Stimulated activated CD8-positive, alpha-beta memory T cell treated with anti-CD3 and anti-CD28 coated beads, Interleukin-15, amount 100 ng/mL, for 24 hours (primary cell): ENCODE measurements around the gene KCNIP4.

Source experiments
- DNase-seq: peaks from one replicate; pipeline ENCODE4 v3.0.0-alpha.2; 2020; ENCODE audit warnings: low read depth

The KCNIP4 gene

GRCh38 chr4:21061902-21062301 lies 886.7 kb downstream of the KCNIP4 start:
- DNase-seq: no peak

GRCh38 chr4:21046141-21046540 lies 902.4 kb downstream of the KCNIP4 start:
- DNase-seq: no peak

GRCh38 chr4:21045119-21045518 lies 903.5 kb downstream of the KCNIP4 start:
- no peak for DNase-seq

GRCh38 chr4:21041708-21042107 lies 906.9 kb downstream of the KCNIP4 start:
- DNase-seq: no peak

- no peak for DNase-seq
Observed at GRCh38 chr4:21034728-21035127, 913.8 kb downstream of the KCNIP4 start.

GRCh38 chr4:21032089-21032645 lies 916.4 kb downstream of the KCNIP4 start:
- DNase-seq: no peak

GRCh38 chr4:21018817-21019216 lies 929.8 kb downstream of the KCNIP4 start:
- DNase-seq: no peak

DNA sequence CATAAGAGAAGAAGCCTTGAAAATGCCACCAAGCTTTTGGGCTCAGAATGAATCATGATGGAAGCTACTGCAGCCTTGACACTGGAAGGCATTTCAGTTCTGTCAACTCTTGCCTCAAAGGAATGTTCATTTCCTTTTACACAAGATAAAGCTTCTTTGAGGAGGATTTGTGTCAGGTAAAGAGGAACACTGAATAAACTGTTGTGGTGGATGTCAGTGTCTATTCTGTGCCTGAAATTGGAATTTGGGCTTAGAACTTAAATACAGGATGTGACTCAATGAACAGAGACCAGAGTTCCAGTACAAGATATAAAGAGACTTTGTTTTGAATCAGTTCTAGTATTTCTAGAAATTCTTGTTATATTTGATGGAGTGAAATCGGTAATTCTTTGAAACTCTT lies 935.1 kb downstream of the KCNIP4 start:
- DNase-seq: no peak

GRCh38 chr4:21012851-21013331 lies 935.7 kb downstream of the KCNIP4 start:
- no peak for DNase-seq

DNA sequence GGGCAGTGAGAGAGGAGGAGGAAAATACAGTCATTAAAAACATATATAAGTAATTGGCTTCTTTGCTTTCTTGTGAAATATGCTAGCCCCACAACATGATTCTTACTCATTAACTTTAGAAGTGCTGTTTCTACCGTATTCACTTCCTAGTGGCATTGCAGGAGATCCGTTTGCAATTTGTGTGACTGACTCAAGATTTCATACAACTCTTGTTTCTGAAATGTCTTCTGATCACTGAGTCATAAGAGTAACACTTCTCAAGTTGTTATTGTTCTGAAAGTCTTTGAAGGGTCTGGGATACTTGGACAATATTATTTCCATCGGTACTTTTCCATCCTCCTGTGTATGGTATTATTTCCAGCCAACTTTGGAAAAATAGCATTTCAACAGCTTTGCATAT lies 937.5 kb downstream of the KCNIP4 start:
- no peak for DNase-seq

- DNase-seq: no peak
Observed at GRCh38 chr4:21009956-21010355, 938.6 kb downstream of the KCNIP4 start.

DNA sequence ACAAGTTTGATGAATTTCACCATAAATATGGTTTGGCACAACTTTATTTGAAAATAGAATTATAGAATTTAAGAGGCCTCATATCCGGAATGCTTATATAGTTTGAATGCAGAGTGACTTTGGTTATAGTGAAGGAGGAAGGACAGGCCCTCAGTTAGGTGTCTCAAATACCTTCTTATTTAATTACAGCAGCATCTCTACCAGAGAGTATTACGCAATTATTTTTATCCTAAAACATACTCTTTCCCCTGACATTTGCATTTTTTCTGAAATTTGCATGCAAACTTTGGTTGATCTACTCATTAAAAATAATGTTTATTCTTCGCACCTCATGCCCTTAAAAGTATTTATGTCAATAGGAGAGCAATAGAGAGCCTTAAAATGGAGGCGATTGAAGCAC lies 942.9 kb downstream of the KCNIP4 start:
- no peak for DNase-seq

DNA sequence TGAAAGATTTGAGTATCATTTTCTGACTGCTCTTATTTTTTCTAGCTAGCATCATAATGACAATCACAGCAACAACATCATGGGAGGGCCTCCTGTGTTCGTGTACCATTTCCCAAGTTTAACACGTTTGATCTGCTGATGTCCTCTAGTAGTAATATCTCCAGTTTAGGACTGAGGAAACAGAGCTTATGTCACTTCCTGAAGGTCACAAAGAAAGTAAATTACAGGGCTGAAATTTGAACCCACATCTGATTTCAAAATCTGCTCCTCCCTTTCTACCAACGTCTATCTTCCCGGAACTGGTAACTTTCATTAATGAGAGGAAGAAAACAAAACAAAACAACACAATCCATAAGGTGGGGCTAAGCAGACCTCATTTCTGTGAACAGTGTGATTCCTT lies 945.6 kb downstream of the KCNIP4 start:
- DNase-seq: no peak

- DNase-seq: no peak
Observed at GRCh38 chr4:21002286-21002685, 946.3 kb downstream of the KCNIP4 start.

GRCh38 chr4:21001490-21001889 lies 947.1 kb downstream of the KCNIP4 start:
- no peak for DNase-seq

DNA sequence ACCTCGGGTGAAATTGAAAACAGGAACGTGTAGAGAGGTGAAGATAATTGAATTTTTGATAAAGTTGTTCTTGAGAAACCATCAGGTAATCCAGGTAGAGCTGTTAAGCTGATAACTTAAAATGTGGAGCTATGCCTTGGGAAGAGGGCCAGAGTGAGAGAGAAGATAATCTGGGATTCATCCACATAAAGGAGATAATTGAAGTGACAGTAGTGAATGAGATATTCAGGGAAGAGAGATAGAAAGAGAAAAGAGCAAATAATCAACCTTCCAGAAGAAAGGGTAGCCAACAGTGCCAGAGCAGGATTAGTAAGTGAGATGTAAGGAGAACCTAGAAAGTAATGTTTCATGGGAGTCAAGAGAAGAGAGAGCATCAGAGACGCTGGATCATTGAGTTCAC lies 950.7 kb downstream of the KCNIP4 start:
- no peak for DNase-seq

- DNase-seq: no peak
Observed at GRCh38 chr4:20995610-20996009, 953.0 kb downstream of the KCNIP4 start.

DNA sequence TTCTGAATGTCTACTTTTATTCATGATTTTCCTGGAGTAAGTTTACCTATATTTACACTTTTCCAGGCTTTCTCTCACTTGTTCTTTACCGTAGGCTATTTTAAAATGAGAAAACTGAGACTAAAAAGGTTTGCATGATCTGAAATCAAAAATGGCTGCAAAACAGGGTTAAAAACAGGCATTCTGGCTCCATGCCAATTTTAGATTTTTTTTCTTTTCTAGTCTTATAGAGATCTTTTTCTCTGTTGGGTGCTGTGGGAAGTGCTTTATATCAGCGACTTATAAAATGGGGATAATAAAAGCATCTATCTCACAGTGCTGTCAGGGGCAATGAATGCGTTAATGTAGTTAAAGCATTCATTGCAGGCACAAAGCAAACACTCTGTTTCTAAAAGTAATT lies 953.6 kb downstream of the KCNIP4 start:
- DNase-seq: no peak

GRCh38 chr4:20992002-20992401 lies 956.6 kb downstream of the KCNIP4 start:
- DNase-seq: no peak

GRCh38 chr4:20987191-20987590 lies 961.4 kb downstream of the KCNIP4 start:
- DNase-seq: no peak

DNA sequence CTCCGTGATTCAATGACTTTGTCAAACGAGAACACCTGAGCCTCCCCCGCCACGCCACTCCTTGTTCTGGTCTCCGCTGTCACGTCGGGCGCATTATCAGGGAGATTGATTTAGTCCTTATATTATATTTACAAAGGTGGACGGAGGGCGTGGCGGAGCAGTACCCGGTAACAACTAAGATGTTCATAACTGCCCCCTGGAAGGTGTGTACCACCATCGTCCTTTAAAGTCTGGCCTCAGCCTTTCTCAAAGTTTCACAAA lies 964.1 kb downstream of the KCNIP4 start:
- DNase-seq: no peak

DNA sequence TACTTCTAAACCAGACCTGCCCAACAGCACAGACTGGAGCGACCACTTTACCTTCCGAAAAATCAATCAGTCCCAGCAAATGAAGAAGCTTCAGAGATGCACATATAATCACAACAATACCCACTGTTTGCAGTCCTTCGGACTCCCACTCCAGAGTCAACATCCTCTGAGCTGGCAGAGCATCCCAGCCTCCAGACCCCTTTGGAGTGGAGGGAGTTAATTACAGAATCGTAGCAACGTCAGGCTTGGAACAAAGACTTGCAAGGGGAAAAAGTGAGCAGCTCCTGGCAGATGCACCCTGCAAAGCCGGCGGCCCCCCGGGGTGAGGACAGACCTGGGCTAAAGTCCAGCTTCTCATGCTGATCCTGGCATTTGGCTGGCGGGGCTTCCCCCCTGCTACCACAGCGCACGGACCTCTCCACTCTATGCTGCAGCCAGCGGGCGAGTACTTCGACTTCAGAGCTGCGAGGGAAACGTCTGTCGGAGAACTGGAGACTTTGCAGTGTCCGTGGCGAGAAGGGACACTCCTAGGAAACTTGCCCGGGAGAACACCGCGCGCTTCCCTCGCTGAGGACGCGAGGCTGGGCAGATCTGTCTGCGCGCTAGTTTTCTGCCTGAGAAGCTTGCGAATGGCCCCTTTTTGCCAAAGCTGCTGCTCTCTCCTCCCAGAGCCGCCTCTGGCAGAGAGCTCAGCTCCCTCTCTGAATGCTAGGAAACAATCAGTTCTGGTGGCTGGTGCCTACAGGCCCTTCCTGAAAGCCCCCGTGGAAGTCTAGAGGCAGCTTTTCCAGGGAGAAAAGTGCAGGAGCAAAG lies 964.6 kb downstream of the KCNIP4 start:
- no peak for DNase-seq

GRCh38 chr4:20982544-20982943 lies 966.0 kb downstream of the KCNIP4 start:
- no peak for DNase-seq

GRCh38 chr4:20960291-20960690 lies 988.3 kb downstream of the KCNIP4 start:
- no peak for DNase-seq
